Activated T-helper 1 cell treated with anti-CD3 and anti-CD28 coated beads, Interleukin-12 subunit alpha, Interleukin-12 subunit beta, Interleukin-2, Interleukin-4 antibody, amounts not matched to agents 30 ng/mL and 10 ng/mL and 1 ng/mL, durations not matched to agents 14 hours and 24 hours and 36 hours (primary cell): Measurements from ENCODE around the gene KCNC4. TPM values are rescaled to one million over a fixed set of nuclear protein-coding genes. Genes with fewer than 3 reads are reported as not detected.

Experiments
- DNase-seq: peaks from one replicate; pipeline ENCODE4 v3.0.0; 2021; ENCODE audit warnings: low spot score
- H3K27ac Mint-ChIP-seq: one replicate; pipeline ENCODE4 v1.8.0; 2021; ENCODE audit warnings: mild to moderate bottlenecking, mixed read lengths
- H3K27me3 Mint-ChIP-seq: one replicate; pipeline ENCODE4 v1.8.0; 2022; ENCODE audit warnings: mild to moderate bottlenecking, moderate library complexity, mixed read lengths; ENCODE audit not compliant: insufficient read depth
- H3K36me3 Mint-ChIP-seq: one replicate; pipeline ENCODE4 v1.8.0; 2021; ENCODE audit warnings: low read depth, mixed read lengths
- H3K4me1 Mint-ChIP-seq: one replicate; pipeline ENCODE4 v1.8.0; 2021; ENCODE audit warnings: low read depth, mixed read lengths
- H3K4me3 Mint-ChIP-seq: one replicate; pipeline ENCODE4 v1.8.0; 2021; ENCODE audit warnings: mild to moderate bottlenecking, moderate library complexity, mixed read lengths
- H3K9me3 Mint-ChIP-seq: one replicate; pipeline ENCODE4 v1.8.0; 2021; ENCODE audit warnings: mixed read lengths
- intact Hi-C: fragments of 100-400 bp; cut with micrococcal nuclease; formaldehyde crosslinking; loops from one replicate; pipeline ENCODE4 v1.15.1; 2024
- total RNA-seq: library from RNA; stranded (reverse); gene quantifications from 2 replicates; pipeline ENCODE4 v1.2.3, GENCODE V29; 2022

KCNC4 gene
- 11.8 and 14.3 TPM in 2 replicates for total RNA-seq

DNA sequence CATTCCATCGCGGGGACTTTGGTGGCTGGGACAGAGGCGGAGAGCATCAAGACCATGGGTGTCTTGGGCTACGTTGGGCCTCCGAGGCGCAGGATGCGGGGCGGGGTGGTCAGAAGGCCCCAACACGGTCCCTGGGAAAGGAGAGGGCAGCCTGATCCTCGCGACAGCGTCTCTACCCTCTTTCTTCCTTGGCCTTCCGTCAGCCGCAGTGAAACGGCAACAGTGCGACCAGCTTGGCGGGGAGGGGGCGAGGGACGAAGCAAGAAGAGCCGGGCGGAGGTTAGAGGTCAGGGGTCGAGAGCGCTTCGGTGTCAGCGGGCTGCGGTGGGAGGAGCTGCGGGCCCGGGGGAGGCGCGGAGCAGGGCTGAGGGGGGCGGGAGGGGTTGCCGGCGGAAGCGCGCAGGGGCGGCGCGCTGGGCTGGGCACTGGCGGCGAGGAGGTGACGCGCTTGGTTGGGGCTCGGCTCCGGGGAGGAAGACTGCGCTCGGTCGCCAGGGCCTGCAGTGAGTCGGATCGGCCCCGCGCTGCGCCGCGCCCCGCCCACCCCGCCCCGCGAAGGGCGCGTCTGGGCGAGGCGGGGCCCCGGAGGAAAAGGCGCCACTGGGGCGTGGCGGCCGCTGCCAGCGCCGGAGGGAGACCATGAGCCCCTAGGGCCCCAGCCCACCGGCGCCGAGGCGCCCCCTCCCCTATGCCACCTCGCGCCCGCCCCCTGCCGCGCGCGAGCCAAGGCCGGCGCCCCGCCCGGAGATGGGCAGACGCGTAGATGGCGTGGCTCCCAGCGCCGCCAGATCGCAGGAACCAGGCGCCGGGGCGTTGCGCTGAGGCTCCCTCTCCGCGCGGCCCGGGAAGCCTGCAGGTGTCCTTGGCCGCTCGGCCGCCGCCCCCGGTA lies at the start of gene KCNC4:
Gene KCNC4, plus strand, starts transcription at position 600 of the 889 bp plus-strand sequence. CDS start 1,186 bp downstream, outside the sequence.
- Mint-ChIP-seq H3K27me3 (peaks cover 13% of the 10 kb centered on the region), H3K27ac (peak within 1 kb of the TSS; percentile 87), H3K4me3 (peak within 1 kb of the TSS; percentile 88), H3K4me1 (peaks cover 40% of the 10 kb centered on the region), H3K9me3 (no peaks in the 10 kb centered on the region), H3K36me3 (no peaks in the 10 kb centered on the region)
- intact Hi-C loops: loop anchor here (1.0 to 5.0 kb wide), 3 partner anchors 128 to 662 kb away; partner anchors contain the start of gene CD53
- DNase-seq: peak; percentile 88

DNA sequence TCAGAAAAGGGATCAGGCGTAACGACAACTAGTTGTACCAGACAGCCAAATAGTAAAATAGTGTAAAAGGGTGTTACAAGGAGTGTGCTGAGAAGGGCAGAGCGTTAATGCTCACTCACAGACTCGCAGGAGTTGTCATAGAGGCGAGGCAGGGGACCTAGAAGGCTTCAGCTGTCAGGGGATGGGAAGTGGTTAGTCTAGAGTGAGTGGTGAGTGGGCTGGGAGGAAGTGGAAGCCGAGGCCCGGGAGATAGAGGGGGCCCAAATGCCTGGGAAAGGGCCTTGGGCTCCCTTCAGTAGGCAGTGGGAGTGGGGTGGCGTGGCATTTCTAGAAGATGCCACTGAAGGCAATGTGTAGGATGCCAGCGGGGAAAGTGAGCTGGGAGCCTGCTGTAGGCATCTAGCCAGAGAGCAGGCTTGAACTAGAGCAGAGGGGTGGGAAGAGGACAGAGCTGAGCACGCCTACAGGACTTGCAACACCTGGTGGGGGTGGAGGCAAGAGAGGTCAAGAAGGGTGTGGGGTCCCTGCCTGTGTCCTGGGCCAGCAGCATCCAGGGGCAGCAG lies 49.5 kb upstream of the KCNC4 start:
- no peaks in the 10 kb centered on the region for H3K4me1 Mint-ChIP-seq
- intact Hi-C loops: no loop called here
- H3K9me3 Mint-ChIP-seq: no peaks in the 10 kb centered on the region
- no peak overlapping the region for H3K27ac Mint-ChIP-seq
- no peaks in the 10 kb centered on the region for H3K36me3 Mint-ChIP-seq
- H3K27me3 Mint-ChIP-seq: peaks cover 13% of the 10 kb centered on the region
- H3K4me3 Mint-ChIP-seq: no peak overlapping the region
- DNase-seq: no peak

- H3K27me3 Mint-ChIP-seq: peaks cover 8% of the 10 kb centered on the region
- no peaks in the 10 kb centered on the region for H3K36me3 Mint-ChIP-seq
- no peak overlapping the region for H3K4me3 Mint-ChIP-seq
- no peak overlapping the region for H3K27ac Mint-ChIP-seq
- no peaks in the 10 kb centered on the region for H3K9me3 Mint-ChIP-seq
- H3K4me1 Mint-ChIP-seq: no peaks in the 10 kb centered on the region
- no peak for DNase-seq
- intact Hi-C loops: no loop called here
Observed at GRCh38 chr1:110161165-110161564, 48.9 kb upstream of the KCNC4 start.

GRCh38 chr1:110161849-110162248 lies 48.3 kb upstream of the KCNC4 start:
- H3K4me3 Mint-ChIP-seq: no peak overlapping the region

GRCh38 chr1:110163591-110163990 lies 46.5 kb upstream of the KCNC4 start:
- no peak for DNase-seq
- no peaks in the 10 kb centered on the region for H3K36me3 Mint-ChIP-seq
- no peaks in the 10 kb centered on the region for H3K4me1 Mint-ChIP-seq
- peaks cover 4% of the 10 kb centered on the region for H3K27me3 Mint-ChIP-seq
- no peak overlapping the region for H3K4me3 Mint-ChIP-seq
- H3K9me3 Mint-ChIP-seq: no peaks in the 10 kb centered on the region
- intact Hi-C loops: no loop called here
- H3K27ac Mint-ChIP-seq: no peak overlapping the region

More at GRCh38 chr1:110161849-110162248, 48.3 kb upstream of the KCNC4 start:
- Mint-ChIP-seq H3K36me3 (no peaks in the 10 kb centered on the region), H3K4me1 (no peaks in the 10 kb centered on the region), H3K27ac (no peak overlapping the region), H3K9me3 (no peaks in the 10 kb centered on the region), H3K27me3 (peaks cover 4% of the 10 kb centered on the region)
- no peak for DNase-seq
- intact Hi-C loops: no loop called here

- no peak for DNase-seq
- peaks cover 4% of the 10 kb centered on the region for H3K27me3 Mint-ChIP-seq
- H3K9me3 Mint-ChIP-seq: no peaks in the 10 kb centered on the region
- no peak overlapping the region for H3K4me3 Mint-ChIP-seq
- no peaks in the 10 kb centered on the region for H3K4me1 Mint-ChIP-seq
- no peaks in the 10 kb centered on the region for H3K36me3 Mint-ChIP-seq
- intact Hi-C loops: no loop called here
- no peak overlapping the region for H3K27ac Mint-ChIP-seq
Observed at GRCh38 chr1:110164725-110165350, 45.3 kb upstream of the KCNC4 start.

GRCh38 chr1:110165761-110166231 lies 44.3 kb upstream of the KCNC4 start:
- no peak for DNase-seq
- H3K4me3 Mint-ChIP-seq: no peak overlapping the region
- no peaks in the 10 kb centered on the region for H3K9me3 Mint-ChIP-seq
- H3K36me3 Mint-ChIP-seq: no peaks in the 10 kb centered on the region
- intact Hi-C loops: no loop called here
- H3K27me3 Mint-ChIP-seq: peaks cover 4% of the 10 kb centered on the region
- H3K27ac Mint-ChIP-seq: no peak overlapping the region
- no peaks in the 10 kb centered on the region for H3K4me1 Mint-ChIP-seq

GRCh38 chr1:110166861-110167260 lies 43.3 kb upstream of the KCNC4 start:
- Mint-ChIP-seq H3K4me1 (no peaks in the 10 kb centered on the region), H3K9me3 (no peaks in the 10 kb centered on the region), H3K4me3 (no peak overlapping the region), H3K27me3 (peaks cover 6% of the 10 kb centered on the region), H3K27ac (no peak overlapping the region), H3K36me3 (no peaks in the 10 kb centered on the region)
- no peak for DNase-seq
- intact Hi-C loops: no loop called here

GRCh38 chr1:110170766-110171733 lies 39.1 kb upstream of the KCNC4 start:
- no peak overlapping the region for H3K27ac Mint-ChIP-seq
- H3K27me3 Mint-ChIP-seq: peaks cover 10% of the 10 kb centered on the region
- no peaks in the 10 kb centered on the region for H3K4me1 Mint-ChIP-seq
- H3K9me3 Mint-ChIP-seq: no peaks in the 10 kb centered on the region
- no peak overlapping the region for H3K4me3 Mint-ChIP-seq
- no peak for DNase-seq
- intact Hi-C loops: no loop called here
- H3K36me3 Mint-ChIP-seq: no peaks in the 10 kb centered on the region

DNA sequence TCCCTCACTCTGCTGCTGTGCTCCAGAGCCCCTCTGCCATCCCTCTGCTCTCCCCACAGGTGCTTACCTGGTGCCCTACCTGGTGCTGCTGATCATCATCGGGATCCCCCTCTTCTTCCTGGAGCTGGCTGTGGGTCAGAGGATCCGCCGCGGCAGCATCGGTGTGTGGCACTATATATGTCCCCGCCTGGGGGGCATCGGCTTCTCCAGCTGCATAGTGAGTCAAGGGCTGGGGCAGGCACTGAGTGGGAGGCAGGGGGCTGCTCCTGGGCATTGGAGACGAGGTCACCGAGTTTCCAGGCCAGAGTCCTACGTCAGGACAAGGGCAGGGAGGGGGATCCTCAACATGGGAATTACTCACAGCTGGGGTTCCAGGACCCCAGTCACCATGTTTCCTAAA lies 38.1 kb upstream of the KCNC4 start:
- H3K27me3 Mint-ChIP-seq: peaks cover 16% of the 10 kb centered on the region
- no peak for DNase-seq
- H3K4me3 Mint-ChIP-seq: no peak overlapping the region
- intact Hi-C loops: no loop called here
- H3K36me3 Mint-ChIP-seq: no peaks in the 10 kb centered on the region
- no peaks in the 10 kb centered on the region for H3K4me1 Mint-ChIP-seq
- H3K9me3 Mint-ChIP-seq: no peaks in the 10 kb centered on the region
- H3K27ac Mint-ChIP-seq: no peak overlapping the region

DNA sequence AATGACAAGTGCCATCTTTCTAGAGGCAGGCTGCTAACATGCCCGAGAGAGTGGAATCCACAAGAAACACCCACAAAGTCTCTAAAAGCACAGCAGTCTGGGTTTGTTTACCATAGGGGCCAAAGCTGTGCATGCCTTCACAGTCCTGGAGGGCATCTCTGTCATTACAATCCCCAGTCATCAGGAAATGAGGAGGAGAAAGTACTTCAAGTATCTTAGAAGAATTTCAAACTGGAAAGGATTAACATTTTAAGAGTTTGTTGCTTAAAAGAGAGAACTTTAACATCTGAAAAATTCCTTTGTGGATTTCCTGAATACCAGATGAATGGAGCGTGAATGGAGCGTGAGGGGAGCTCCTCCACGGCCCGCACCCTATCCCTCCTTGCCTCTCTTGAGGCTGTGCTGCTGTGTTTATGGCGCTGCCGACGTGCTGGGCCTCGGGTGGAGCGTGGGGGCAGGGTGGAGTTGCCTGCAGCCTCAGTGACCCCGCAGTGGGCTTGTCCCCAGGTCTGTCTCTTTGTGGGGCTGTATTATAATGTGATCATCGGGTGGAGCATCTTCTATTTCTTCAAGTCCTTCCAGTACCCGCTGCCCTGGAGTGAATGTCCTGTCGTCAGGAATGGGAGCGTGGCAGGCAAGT lies 36.5 kb upstream of the KCNC4 start:
- peaks cover 18% of the 10 kb centered on the region for H3K27me3 Mint-ChIP-seq
- intact Hi-C loops: no loop called here
- H3K9me3 Mint-ChIP-seq: no peaks in the 10 kb centered on the region
- no peak for DNase-seq
- H3K36me3 Mint-ChIP-seq: no peaks in the 10 kb centered on the region
- H3K27ac Mint-ChIP-seq: no peak overlapping the region
- no peak overlapping the region for H3K4me3 Mint-ChIP-seq
- H3K4me1 Mint-ChIP-seq: no peaks in the 10 kb centered on the region

DNA sequence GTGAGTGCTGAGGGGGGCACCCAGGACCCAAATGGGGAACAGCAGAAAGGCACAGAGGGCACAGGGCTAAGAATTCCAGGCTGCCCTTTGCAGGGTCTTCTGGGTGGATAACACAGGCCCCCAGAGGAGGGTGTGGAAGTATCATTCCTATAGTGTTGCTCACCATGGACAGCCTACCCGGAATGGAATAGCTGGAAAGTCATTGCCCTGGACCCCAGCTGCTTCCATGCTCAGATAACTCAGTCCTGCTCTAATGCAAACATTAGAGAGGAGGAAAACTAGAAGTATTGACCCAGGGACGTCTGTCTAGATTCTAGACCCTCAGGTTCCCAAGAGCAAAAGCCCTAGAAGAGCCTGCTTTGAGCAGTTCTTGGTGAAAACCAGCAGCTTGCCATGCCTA lies 35.2 kb upstream of the KCNC4 start:
- intact Hi-C loops: no loop called here
- peaks cover 21% of the 10 kb centered on the region for H3K27me3 Mint-ChIP-seq
- no peak overlapping the region for H3K27ac Mint-ChIP-seq
- H3K9me3 Mint-ChIP-seq: no peaks in the 10 kb centered on the region
- no peak for DNase-seq
- no peaks in the 10 kb centered on the region for H3K4me1 Mint-ChIP-seq
- H3K4me3 Mint-ChIP-seq: no peak overlapping the region
- no peaks in the 10 kb centered on the region for H3K36me3 Mint-ChIP-seq
